Adrenal gland (tissue), 12 donors: ENCODE data around the gene ALOX15B. TPM values are rescaled to one million over a fixed set of nuclear protein-coding genes. Genes with fewer than 3 reads are reported as not detected.
"Not testable (repeated sequence)": the region's sequence is repeated elsewhere in the genome, so short reads cannot be mapped to it uniquely, and the experiment has no call there.

ENCODE experiments used
- DNase-seq, 7 donors: peaks; one replicate each; pipeline ENCODE4 v3.0.0-alpha.2; 2019 to 2020
- H3K27ac ChIP-seq, 5 donors: fragments of 200-600 bp; sonication (generic) in 4 of 5; 1 replicate in 3 of 5; 2 replicates in 2 of 5; pipeline versions ENCODE4 v1.5.1 to v1.8.0; 2016 to 2020; ENCODE audit warnings: mild to moderate bottlenecking in 1 of 5
- H3K27me3 ChIP-seq: fragments of 200-600 bp; 2 replicates; pipeline ENCODE4 v1.8.0; 2021
- H3K36me3 ChIP-seq, 2 donors: fragments of 200-600 bp; replicated peaks in 1 of 2; 1 replicate in 1 of 2; 2 replicates in 1 of 2; pipeline versions ENCODE4 v1.5.1 to v1.8.0; 2018 to 2022
- H3K4me1 ChIP-seq, 2 donors: fragments of 200-600 bp; replicated peaks in 1 of 2; 1 replicate in 1 of 2; 2 replicates in 1 of 2; pipeline versions ENCODE4 v1.5.1 to v1.8.0; 2018 to 2021
- H3K4me3 ChIP-seq, 4 donors: fragments of 200-600 bp; sonication (generic) in 3 of 4; one replicate each; pipeline ENCODE4 v1.5.1; 2016 to 2018
- H3K9me3 ChIP-seq, 3 donors: fragments of 200-600 bp; sonication (generic) in 1 of 3; replicated peaks in 1 of 3; 1 replicate in 2 of 3; 2 replicates in 1 of 3; pipeline versions ENCODE4 v1.5.1 to v1.8.0; 2016 to 2021
- CTCF ChIP-seq, 6 experiments: fragments of 450-650 bp in 4 of 6; fragments of 200-600 bp in 2 of 6; sonication (generic) in 1 of 6; IDR thresholded peaks; 1 replicate in 5 of 6; 2 replicates in 1 of 6; pipeline versions ENCODE4 v1.5.1 to v1.8.0; 2016 to 2021; ENCODE audit warnings: antibody characterized with exemption in 6 of 6, mild to moderate bottlenecking in 2 of 6, moderate library complexity in 1 of 6
- POLR2A ChIP-seq, 2 donors: fragments of 450-650 bp; IDR thresholded peaks; one replicate each; pipeline ENCODE4 v1.6.1; 2017; ENCODE audit warnings: antibody characterized with exemption in 2 of 2, mild to moderate bottlenecking in 2 of 2, moderate library complexity in 1 of 2
- WGBS, 4 donors: extraction: QIAGEN DNeasy Blood & Tissue Kit in 2 of 4; methylation state at CpG; one replicate each; pipeline versions ENCODE4 v1.1.5 to v1.1.7; 2013 to 2017; 5-methylcytosine and 5-hydroxymethylcytosine counted together
- intact Hi-C, 2 donors: fragments of 100-400 bp; cut with DNase I; formaldehyde crosslinking; loops; one replicate each; pipeline versions ENCODE4 v1.14.1 to v1.15.0; 2022 to 2023
- polyA plus RNA-seq, 3 donors: library from polyadenylated mRNA; stranded (reverse); fragments of 200-250 nt in 2 of 3; fragments of 350-450 nt in 1 of 3; fragmentation: Illumina TruSeq in 1 of 3; extraction: RNeasy Lipid Tissue Mini Kit (QIAGEN cat#74804) in 1 of 3; gene quantifications; one replicate each; pipeline ENCODE4 v1.2.3, GENCODE V29; 2013 to 2014
- total RNA-seq, 9 donors: library from RNA; depleted of rRNA in 4 of 9; stranded (reverse); fragments of >200 nt in 4 of 9; fragments of 120-200 nt in 1 of 9; fragmentation: NEBNext Ultra II Directional in 1 of 9; extraction: Animal tissue kit (Norgen Biotek cat#: 25700) in 1 of 9; gene quantifications; one replicate each; pipeline versions ENCODE4 v1.1.0 to v1.2.4, GENCODE V29; 2013 to 2023
- donor health status: healthy with polysubstance abuse.
- donor health status: Bipolar disorder and iron deficiency.
- donor health status: DM: yes; HTN: yes; CAD: no.
- donor health status: DM: no; HTN: no; CAD: no.
- donor health status: DM: no; HTN: no; CAD: no.
- donor health status: DM: yes; HTN: yes; CAD: no.

The ALOX15B gene
- total and polyA plus RNA-seq, 12 donors: 1.1 to 9.8 (median 3.9) TPM; not detected in 1

DNA sequence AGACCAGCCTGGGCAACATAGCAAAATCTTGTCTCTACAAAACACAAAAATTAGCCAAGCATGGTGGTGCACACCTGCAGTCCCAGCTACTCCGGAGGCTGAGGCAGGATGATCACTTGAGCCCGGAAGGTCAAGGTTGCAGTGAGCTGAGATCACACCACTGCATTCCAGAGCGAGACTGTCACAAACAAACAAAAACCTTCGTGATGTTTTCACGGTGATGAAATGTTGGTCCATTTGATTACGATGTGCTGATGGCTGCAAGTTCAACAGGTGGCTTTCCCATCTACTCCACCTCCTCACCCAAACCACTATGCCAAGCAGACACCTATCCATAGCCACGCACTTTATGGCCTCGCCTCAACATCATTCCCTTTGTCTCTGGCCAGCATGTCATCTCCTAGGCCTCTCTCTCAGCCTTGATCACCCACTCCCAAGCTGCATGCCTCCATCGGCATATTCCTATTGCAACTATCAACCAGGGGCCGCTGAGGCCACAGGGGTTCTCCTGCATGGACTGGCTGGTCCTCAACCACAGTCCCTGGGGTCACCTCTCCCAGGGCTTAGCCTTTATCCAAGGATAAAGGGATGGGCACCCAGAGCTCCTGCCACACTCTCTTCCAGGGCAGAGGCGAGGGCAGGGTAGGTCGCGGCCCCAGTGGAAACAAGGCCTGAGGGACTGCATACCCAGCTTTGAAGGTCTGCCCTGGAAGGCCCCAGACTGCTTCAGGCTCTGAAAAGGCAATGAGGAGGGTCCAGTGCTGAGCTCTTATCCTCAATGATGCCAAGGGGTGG is 17.1 kb upstream of the ALOX15B start:
- Histone ChIP-seq H3K27ac (no peak overlapping the region), H3K27me3 (peaks cover 2% of the 10 kb centered on the region), H3K4me3 (no peak overlapping the region), H3K4me1 (peaks cover 2 to 5% of the 10 kb centered on the region in 2 donors), H3K36me3 (no peaks in the 10 kb centered on the region), H3K9me3 (no peaks in the 10 kb centered on the region)
- DNase-seq: peak in 1 of 7 donors; percentile 31
- TF ChIP-seq CTCF (IDR thresholded peaks at IDR 0.05) (no peak), POLR2A (IDR thresholded peaks at IDR 0.05) (no peak)
- 79 to 91% (median 86%) methylated on average over 10 to 13 of the region's 13 CpGs for WGBS, 4 donors
- intact Hi-C loops: no loop called here

DNA sequence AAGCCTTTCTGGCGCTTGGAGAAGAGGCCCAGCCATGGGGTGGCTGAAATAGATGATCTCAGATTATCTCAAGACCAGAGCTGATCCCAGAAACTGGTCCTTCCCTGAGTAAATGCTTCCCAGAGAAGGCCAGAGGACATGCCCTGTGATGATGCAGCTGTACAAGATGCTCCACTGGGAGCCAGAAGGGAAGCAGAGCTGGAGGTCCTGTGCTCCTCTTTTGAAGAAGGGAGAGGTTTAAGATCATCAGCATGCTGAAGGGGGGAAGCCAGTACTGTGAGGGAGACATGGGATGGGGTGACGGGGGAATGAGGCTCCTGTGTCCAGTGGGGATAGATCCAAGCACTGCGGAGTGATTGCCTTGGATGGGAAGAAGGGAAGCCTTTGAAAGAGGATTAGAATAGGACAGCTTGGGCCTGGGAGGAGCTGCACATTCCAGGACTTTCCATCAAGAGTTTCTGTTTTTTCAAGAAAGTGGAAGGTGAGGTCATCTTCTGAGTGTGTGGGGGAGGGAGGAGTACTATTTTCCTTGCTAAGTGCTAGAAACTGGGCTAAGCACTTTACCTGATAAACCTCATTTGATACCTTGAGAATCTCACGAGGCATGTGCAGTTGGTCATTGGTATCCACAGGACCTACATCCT is 16.4 kb upstream of the ALOX15B start:
- no peak for TF ChIP-seq CTCF (IDR thresholded peaks at IDR 0.05)
- no peak for TF ChIP-seq POLR2A (IDR thresholded peaks at IDR 0.05)
- H3K9me3 ChIP-seq: no peaks in the 10 kb centered on the region
- no peak for DNase-seq
- no peaks in the 10 kb centered on the region for H3K36me3 ChIP-seq
- H3K27me3 ChIP-seq: peaks cover 9% of the 10 kb centered on the region
- no peak overlapping the region for H3K4me3 ChIP-seq
- H3K27ac ChIP-seq: no peak overlapping the region
- intact Hi-C loops: no loop called here
- 82 to 87% (median 85%) methylated on average over 4 of the region's 4 CpGs for WGBS, 4 donors
- no peaks in the 10 kb centered on the region for H3K4me1 ChIP-seq

DNA sequence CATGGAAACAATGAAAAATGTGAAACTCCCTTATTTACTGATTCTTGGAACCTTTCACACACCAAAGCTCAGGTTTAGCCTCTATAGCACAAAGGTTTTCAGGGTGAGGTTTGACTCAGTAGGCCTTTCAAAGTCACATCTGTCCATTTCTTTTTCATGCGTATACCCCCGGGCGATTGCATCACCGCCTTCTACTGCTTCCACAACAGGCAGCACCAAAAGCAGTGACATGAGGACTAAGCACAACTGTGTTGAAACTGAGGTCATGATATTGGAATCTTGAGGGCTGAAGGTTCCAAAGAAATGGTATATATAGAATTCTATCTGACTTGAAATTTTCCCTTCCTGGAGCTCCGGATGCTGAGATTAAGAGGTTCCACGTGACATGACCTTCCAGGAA is 14.7 kb upstream of the ALOX15B start:
- H3K36me3 ChIP-seq, DNase-seq, H3K4me1 ChIP-seq, H3K27ac ChIP-seq, H3K4me3 ChIP-seq, H3K9me3 ChIP-seq, intact Hi-C loops: not testable (repeated sequence)
- peaks cover 16% of the 10 kb centered on the region for H3K27me3 ChIP-seq
- WGBS, 4 donors: 69 to 83% (median 76%) methylated on average over 6 of the region's 6 CpGs

- intact Hi-C loops: no loop called here
- 71 to 87% (median 82%) methylated on average over 8 to 9 of the region's 9 CpGs for WGBS, 4 donors
- no peak for DNase-seq
- TF ChIP-seq POLR2A (IDR thresholded peaks at IDR 0.05) (no peak), CTCF (IDR thresholded peaks at IDR 0.05) (no peak)
- Histone ChIP-seq H3K4me1 (no peaks in the 10 kb centered on the region), H3K27me3 (peaks cover 16% of the 10 kb centered on the region), H3K9me3 (no peaks in the 10 kb centered on the region), H3K27ac (no peak overlapping the region), H3K4me3 (no peak overlapping the region), H3K36me3 (no peaks in the 10 kb centered on the region)
Observed at GRCh38 chr17:8025176-8025911, 13.5 kb upstream of the ALOX15B start.
